MM.1S (cell line): Measurements from ENCODE around the gene ARHGAP1.

Experiments
- EZH2 ChIP-seq: fragments of 300-600 bp; sonication (generic); optimal IDR thresholded peaks from 2 replicates; pipeline ENCODE3; 2017; ENCODE audit warnings: low read depth, mild to moderate bottlenecking, antibody characterized with exemption, low read length, mixed read lengths
- TF ChIP-seq, protein P1 (sequence below): fragments of 300-600 bp; sonication (generic); IDR thresholded peaks from 2 replicates; pipeline ENCODE4 v1.5.1; 2016; ENCODE audit warnings: antibody characterized with exemption, low read length, mixed read lengths

DNA sequence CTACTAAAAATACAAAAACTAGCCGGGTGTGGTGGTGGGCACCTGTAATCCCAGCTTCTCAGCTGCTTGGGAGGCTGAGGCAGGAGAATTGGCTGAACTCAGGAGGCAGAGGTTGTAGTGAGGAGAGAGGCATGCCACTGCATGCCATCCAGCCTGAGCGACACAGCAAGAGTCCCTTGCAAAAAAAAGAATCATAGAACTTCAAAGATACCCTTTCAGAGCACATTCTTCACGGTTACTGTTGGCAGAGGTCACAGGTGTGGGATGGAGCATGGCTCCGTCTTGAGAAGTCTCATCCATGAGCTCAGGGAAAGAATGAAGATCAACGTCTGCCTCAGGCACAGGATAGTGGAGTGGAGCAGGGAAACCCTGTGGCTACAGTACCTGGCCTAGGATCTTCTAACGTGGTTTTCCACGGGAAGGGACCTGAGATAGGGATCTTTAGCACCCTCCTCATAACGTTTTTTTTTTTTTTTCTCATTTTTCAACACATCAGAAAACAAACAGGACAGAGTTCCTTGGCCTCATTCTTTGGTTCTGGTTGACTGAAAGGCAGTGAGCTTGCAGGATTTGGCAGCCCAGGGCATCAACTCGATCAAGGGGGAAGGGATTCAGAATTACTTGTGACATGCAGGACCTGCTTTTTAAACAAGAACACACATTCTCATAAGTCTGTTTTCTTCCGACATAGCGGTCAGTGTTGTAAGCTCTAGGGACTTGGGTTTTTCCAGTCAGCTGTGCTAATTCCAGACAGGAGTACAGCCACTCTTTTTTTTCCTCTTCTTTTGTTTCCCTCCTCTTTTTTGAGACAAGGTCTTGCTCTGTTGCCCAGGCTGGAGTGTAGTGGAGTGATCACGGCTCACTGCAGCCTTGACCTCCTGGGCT, 41.4 kb upstream of the ARHGAP1 start:
- TF ChIP-seq, protein P1, sequence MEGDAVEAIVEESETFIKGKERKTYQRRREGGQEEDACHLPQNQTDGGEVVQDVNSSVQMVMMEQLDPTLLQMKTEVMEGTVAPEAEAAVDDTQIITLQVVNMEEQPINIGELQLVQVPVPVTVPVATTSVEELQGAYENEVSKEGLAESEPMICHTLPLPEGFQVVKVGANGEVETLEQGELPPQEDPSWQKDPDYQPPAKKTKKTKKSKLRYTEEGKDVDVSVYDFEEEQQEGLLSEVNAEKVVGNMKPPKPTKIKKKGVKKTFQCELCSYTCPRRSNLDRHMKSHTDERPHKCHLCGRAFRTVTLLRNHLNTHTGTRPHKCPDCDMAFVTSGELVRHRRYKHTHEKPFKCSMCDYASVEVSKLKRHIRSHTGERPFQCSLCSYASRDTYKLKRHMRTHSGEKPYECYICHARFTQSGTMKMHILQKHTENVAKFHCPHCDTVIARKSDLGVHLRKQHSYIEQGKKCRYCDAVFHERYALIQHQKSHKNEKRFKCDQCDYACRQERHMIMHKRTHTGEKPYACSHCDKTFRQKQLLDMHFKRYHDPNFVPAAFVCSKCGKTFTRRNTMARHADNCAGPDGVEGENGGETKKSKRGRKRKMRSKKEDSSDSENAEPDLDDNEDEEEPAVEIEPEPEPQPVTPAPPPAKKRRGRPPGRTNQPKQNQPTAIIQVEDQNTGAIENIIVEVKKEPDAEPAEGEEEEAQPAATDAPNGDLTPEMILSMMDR, result no peak
- no peak for TF ChIP-seq EZH2
